HCT116 (cell line): ENCODE data around the gene PPP1R12B. TPM values are rescaled to one million over a fixed set of nuclear protein-coding genes. Genes with fewer than 3 reads are reported as not detected.

Experiments used
- ATAC-seq: fragments of 200-7000 bp; cut with Tn5 transposase; 2 replicates; pipeline ENCODE4 v1.9.1; 2020; ENCODE audit warnings: mild to moderate bottlenecking, moderate library complexity
- BruUV-seq: library from RNA; stranded (reverse); fragments of 400-500 nt; replicated peaks from 2 replicates; lab custom pipeline; 2021; lab: Mats Ljungman, UMichigan
- CTCF ChIA-PET: fragments of 300-600 bp; sonication (Branson Sonifier 250); formaldehyde crosslinking; loops from one replicate; lab custom pipeline; 2021; ENCODE audit warnings: antibody characterized with exemption; lab: Charles Lee
- POLR2A ChIA-PET: fragments of 300-600, 350-600 bp; sonication (Branson Sonifier 250); formaldehyde crosslinking; loops from one replicate; lab custom pipeline; 2021; ENCODE audit warnings: antibody characterized with exemption; lab: Charles Lee
- RAD21 ChIA-PET, 2 experiments: fragments of 300-600 bp; sonication (Branson Sonifier 250); formaldehyde crosslinking; loops; one replicate each; lab custom pipeline; 2023; ENCODE audit warnings: low total read pairs in 2 of 2; ENCODE audit not compliant: uncharacterized antibody in 2 of 2, unreplicated experiment in 2 of 2, low non-redundant PET in 1 of 2; lab: Charles Lee
- DNase-seq: peaks from one replicate; pipeline ENCODE4 v3.0.0-alpha.2; 2010; ENCODE audit warnings: low read depth, low spot score
- H2AFZ ChIP-seq: fragments of 200-600 bp; shearing (Covaris generic), sonication (generic); 2 replicates; pipeline ENCODE4 v1.6.1; 2017; ENCODE audit warnings: low read depth, mixed run types, mixed read lengths, antibody characterized with exemption, low read length; ENCODE audit not compliant: poor library complexity, severe bottlenecking
- H3K27ac ChIP-seq: 2 replicates; pipeline ENCODE4 v1.5.1; 2012; ENCODE audit warnings: low read depth, low read length
- H3K27me3 ChIP-seq: fragments of 200-600 bp; sonication (generic); 2 replicates; pipeline ENCODE4 v1.6.1; 2016; ENCODE audit warnings: mixed run types, low read length, mixed read lengths; ENCODE audit not compliant: insufficient read depth
- H3K36me3 ChIP-seq, 2 experiments: fragments of 200-500 bp in 1 of 2; fragments of 200-600 bp in 1 of 2; sonication (Bioruptor generic) in 1 of 2; sonication (generic) in 1 of 2; 2 replicates each; pipeline versions ENCODE4 v1.5.1 to v1.6.1; 2014 to 2016; ENCODE audit warnings: low read length in 2 of 2, inconsistent platforms in 1 of 2, mixed read lengths in 1 of 2, mixed run types in 1 of 2; ENCODE audit not compliant: insufficient read depth in 2 of 2, control insufficient read depth in 1 of 2
- H3K4me1 ChIP-seq, 2 experiments: fragments of 200-600 bp in 1 of 2; sonication (generic) in 1 of 2; 2 replicates each; pipeline versions ENCODE4 v1.5.1 to v1.6.1; 2012 to 2017; ENCODE audit warnings: low read length in 2 of 2, inconsistent platforms in 1 of 2, mild to moderate bottlenecking in 1 of 2, mixed read lengths in 1 of 2, mixed run types in 1 of 2, moderate library complexity in 1 of 2; ENCODE audit not compliant: insufficient read depth in 2 of 2, control insufficient read depth in 1 of 2
- H3K4me2 ChIP-seq: fragments of 200-600 bp; sonication (generic); 2 replicates; pipeline ENCODE4 v1.6.1; 2017; ENCODE audit warnings: mixed run types, low read length, mixed read lengths
- H3K4me3 ChIP-seq, 2 experiments: fragments of 200-600 bp in 1 of 2; sonication (generic) in 1 of 2; replicated peaks in 1 of 2; 2 replicates each; pipeline ENCODE4 v1.5.1; 2011 to 2016; ENCODE audit warnings: low read length in 2 of 2, control low read depth in 1 of 2, low read depth in 1 of 2, mild to moderate bottlenecking in 1 of 2, mixed read lengths in 1 of 2, mixed run types in 1 of 2
- H3K79me2 ChIP-seq: fragments of 200-600 bp; sonication (generic); 2 replicates; pipeline ENCODE4 v1.6.1; 2017; ENCODE audit warnings: mild to moderate bottlenecking, mixed run types, low read length, moderate library complexity, mixed read lengths; ENCODE audit not compliant: insufficient read depth
- H3K9ac ChIP-seq: fragments of 200-600 bp; sonication (generic); 2 replicates; pipeline ENCODE4 v1.6.1; 2016; ENCODE audit warnings: low read length, mixed read lengths
- H3K9me2 ChIP-seq: fragments of 200-600 bp; sonication (generic), shearing (Covaris generic); 2 replicates; pipeline ENCODE4 v1.6.1; 2017; ENCODE audit warnings: mixed run types, mild to moderate bottlenecking, moderate library complexity; ENCODE audit not compliant: insufficient read depth
- H3K9me3 ChIP-seq, 2 experiments: fragments of 200-500 bp in 1 of 2; fragments of 200-600 bp in 1 of 2; sonication (Bioruptor generic) in 1 of 2; sonication (generic) in 1 of 2; 2 replicates each; pipeline ENCODE4 v1.6.1; 2014 to 2017; ENCODE audit warnings: low read length in 2 of 2, mixed read lengths in 2 of 2, inconsistent platforms in 1 of 2, low read depth in 1 of 2, mild to moderate bottlenecking in 1 of 2, mixed run types in 1 of 2, moderate library complexity in 1 of 2; ENCODE audit not compliant: control insufficient read depth in 1 of 2, insufficient read depth in 1 of 2
- H4K20me1 ChIP-seq: fragments of 200-600 bp; sonication (generic), shearing (Covaris generic); 2 replicates; pipeline ENCODE4 v1.6.1; 2017; ENCODE audit warnings: mixed run types, mild to moderate bottlenecking, moderate library complexity; ENCODE audit not compliant: insufficient read depth
- EGR1 ChIP-seq: IDR thresholded peaks from 2 replicates; pipeline ENCODE4 v1.6.1; 2012; ENCODE audit warnings: low read depth
- ELF1 ChIP-seq: IDR thresholded peaks from 2 replicates; pipeline ENCODE4 v1.6.1; 2012; ENCODE audit warnings: low read depth, borderline replicate concordance
- EZH2phosphoT487 ChIP-seq: fragments of 200-600 bp; IDR thresholded peaks from 2 replicates; pipeline ENCODE4 v1.6.1; 2018; ENCODE audit warnings: antibody characterized with exemption, borderline replicate concordance
- POLR2AphosphoS5 ChIP-seq: IDR thresholded peaks from 2 replicates; pipeline ENCODE4 v1.6.1; 2011; ENCODE audit warnings: mild to moderate bottlenecking, low read depth, low read length, moderate library complexity
- SP1 ChIP-seq: IDR thresholded peaks from 2 replicates; pipeline ENCODE4 v1.6.1; 2012; ENCODE audit warnings: low read depth
- TCF7L2 ChIP-seq: IDR thresholded peaks from 2 replicates; pipeline ENCODE4 v1.7.0; 2011; ENCODE audit warnings: borderline replicate concordance, inconsistent platforms; ENCODE audit not compliant: insufficient read depth, insufficient read length; ENCODE audit errors: extremely low read depth
- ZBTB33 ChIP-seq: IDR thresholded peaks from 2 replicates; pipeline ENCODE4 v1.6.1; 2011; ENCODE audit warnings: mild to moderate bottlenecking, low read length, moderate library complexity; ENCODE audit not compliant: insufficient replicate concordance; ENCODE audit errors: extremely low read depth
- ZNF274 ChIP-seq: fragments of 200-500 bp; sonication (Bioruptor generic); IDR thresholded peaks from 2 replicates; pipeline ENCODE4 v1.6.1; 2014; ENCODE audit warnings: mild to moderate bottlenecking, low read depth, low read length, inconsistent platforms
- intact Hi-C: fragments of 100-400 bp; cut with micrococcal nuclease; formaldehyde crosslinking; loops from 2 replicates; pipeline ENCODE4 v1.10.0; 2022
- total RNA-seq: library from RNA; stranded (reverse); gene quantifications from one replicate; pipeline ENCODE4 v1.2.1, GENCODE V29; 2021; ENCODE audit not compliant: unreplicated experiment
- TF ChIP-seq, protein P1 (sequence below): IDR thresholded peaks from 2 replicates; pipeline ENCODE4 v1.6.1; 2012
- TF ChIP-seq, protein P2 (sequence below): IDR thresholded peaks from 2 replicates; pipeline ENCODE4 v1.6.1; 2012

The PPP1R12B gene
- total RNA-seq, 1 experiment from 2014 or later, result 14.3 TPM

DNA sequence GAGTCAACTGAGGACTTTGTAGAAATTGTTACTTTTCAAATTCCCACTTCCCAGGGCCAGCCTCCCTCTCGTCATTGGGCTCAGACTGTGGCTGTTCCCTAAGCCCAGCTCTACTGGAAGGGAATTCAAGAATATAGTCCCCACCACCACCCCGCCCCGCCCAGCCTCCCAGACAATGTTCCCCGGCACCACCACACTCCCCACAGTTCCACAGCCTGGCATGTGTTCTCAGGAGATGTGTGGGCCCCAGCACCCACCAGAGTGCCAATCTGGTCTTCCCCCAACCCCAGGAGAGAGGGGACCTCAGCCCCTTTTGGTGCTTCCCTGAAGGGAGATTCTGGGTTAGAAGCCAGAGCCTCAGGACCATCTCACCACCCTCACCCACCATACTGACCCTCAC lies 241.6 kb downstream of the PPP1R12B start:
- Histone ChIP-seq H2AFZ (no peak overlapping the region), H3K27me3 (no peaks in the 10 kb centered on the region), H3K4me3 (no peak overlapping the region), H3K4me2 (peak overlapping the region; percentile 73), H3K4me1 (peaks cover 25 to 81% of the 10 kb centered on the region in 2 experiments), H3K36me3 (no peaks in the 10 kb centered on the region), H3K79me2 (no peaks in the 10 kb centered on the region), H3K9me3 (no peaks in the 10 kb centered on the region), H4K20me1 (no peaks in the 10 kb centered on the region), H3K9me2 (no peaks in the 10 kb centered on the region), H3K9ac (0 out of 2 replicates have a peak overlapping the region, but pooled peaks have one; percentile 34), H3K27ac (no peak overlapping the region)
- BruUV-seq, result no TSS peak
- ChIA-PET POLR2A (no interaction called here), RAD21 (no interaction called here), CTCF (interaction anchor here (1.2 kb wide), 1 partner anchor 248 kb away, joined by 3 read pairs; no protein-coding TSS in a partner anchor)
- intact Hi-C loops, result no loop called here
- DNase-seq, result no peak
- TF ChIP-seq, protein P1, sequence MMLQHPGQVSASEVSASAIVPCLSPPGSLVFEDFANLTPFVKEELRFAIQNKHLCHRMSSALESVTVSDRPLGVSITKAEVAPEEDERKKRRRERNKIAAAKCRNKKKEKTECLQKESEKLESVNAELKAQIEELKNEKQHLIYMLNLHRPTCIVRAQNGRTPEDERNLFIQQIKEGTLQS, result no peak
- TF ChIP-seq EGR1 (no peak), ELF1 (no peak), EZH2phosphoT487 (no peak), ZBTB33 (no peak), SP1 (no peak), POLR2AphosphoS5 (no peak), ZNF274 (no peak), TCF7L2 (no peak)
- TF ChIP-seq, protein P2, sequence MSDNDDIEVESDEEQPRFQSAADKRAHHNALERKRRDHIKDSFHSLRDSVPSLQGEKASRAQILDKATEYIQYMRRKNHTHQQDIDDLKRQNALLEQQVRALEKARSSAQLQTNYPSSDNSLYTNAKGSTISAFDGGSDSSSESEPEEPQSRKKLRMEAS, result no peak
- no peak for ATAC-seq
